Activated CD8-positive, alpha-beta memory T cell treated with anti-CD3 and anti-CD28 coated beads for 36 hours (primary cell): Measurements from ENCODE around the gene BRD3OS. TPM values are rescaled to one million over a fixed set of nuclear protein-coding genes. Genes with fewer than 3 reads are reported as not detected.

Experiments used
- CTCF ChIA-PET: fragments of 350-600 bp; sonication (Branson Sonifier 250); formaldehyde crosslinking; loops from one replicate; lab custom pipeline; 2021; ENCODE audit warnings: antibody characterized with exemption; lab: Charles Lee
- POLR2A ChIA-PET: fragments of 350-600 bp; sonication (Branson Sonifier 250); formaldehyde crosslinking; loops from one replicate; lab custom pipeline; 2021; ENCODE audit warnings: antibody characterized with exemption; lab: Charles Lee
- total RNA-seq, 2 experiments: library from RNA; stranded (reverse); gene quantifications; one replicate each; pipeline ENCODE4 v1.2.3, GENCODE V29; 2021

The BRD3OS gene
- total RNA-seq: 10 to 100 TPM; 16.4 to 16.7 TPM

DNA sequence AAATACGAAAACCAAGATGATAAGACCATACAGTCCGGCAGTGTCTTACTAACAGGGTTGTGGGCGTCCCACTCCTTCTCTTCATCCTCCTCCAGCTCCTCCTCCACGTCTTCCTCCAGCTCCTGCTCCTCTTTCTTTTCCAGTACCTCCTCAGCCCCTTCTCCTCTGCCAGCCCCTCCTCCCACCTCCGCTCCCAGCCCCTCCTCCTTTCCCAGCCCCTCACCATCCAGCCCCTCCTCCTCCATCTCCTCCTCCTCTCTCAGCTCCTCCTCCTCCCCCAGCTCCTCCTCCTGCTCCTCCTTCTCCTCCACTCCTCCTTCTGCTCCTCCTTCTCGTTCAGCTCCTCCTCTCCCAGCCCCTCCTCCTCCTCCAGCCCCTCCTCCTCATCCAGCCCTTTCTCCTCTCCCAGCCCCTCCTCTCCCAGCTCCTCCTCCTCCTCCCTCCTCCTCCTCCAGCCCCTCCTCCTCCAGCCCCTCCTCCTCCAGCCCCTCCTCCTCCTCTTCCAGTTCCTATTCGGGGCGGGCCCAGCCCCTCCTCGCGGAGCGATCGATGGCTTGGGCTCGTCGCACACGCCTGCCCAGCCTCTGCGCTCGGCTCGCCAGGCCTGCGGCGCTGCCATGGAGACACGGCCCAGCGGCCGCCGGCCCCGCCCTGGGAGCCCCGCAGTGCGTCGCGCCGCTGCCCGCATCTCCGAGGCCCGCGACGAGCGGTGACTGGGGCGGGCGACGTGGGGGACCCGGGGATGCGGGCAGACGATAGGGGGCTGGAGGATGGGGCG, at the start of gene BRD3OS:
Gene BRD3OS (plus strand): TSS at position 654 of the 778 bp plus-strand sequence. CDS start 1,267 bp downstream, outside the sequence.
- POLR2A ChIA-PET: interaction anchor here (0.6 to 1.9 kb wide), 3 partner anchors 31 to 111 kb away, joined by 5 to 7 read pairs (median 7); partner anchors contain the start of gene WDR5
- CTCF ChIA-PET: interaction anchor here (0.9 to 1.6 kb wide), 3 partner anchors 31 to 40 kb away, joined by 3 to 6 read pairs (median 4); no protein-coding TSS in a partner anchor

GRCh38 chr9:133975511-133975910, 49.8 kb upstream of the BRD3OS start:
- POLR2A ChIA-PET: no interaction called here
- CTCF ChIA-PET: no interaction called here

DNA sequence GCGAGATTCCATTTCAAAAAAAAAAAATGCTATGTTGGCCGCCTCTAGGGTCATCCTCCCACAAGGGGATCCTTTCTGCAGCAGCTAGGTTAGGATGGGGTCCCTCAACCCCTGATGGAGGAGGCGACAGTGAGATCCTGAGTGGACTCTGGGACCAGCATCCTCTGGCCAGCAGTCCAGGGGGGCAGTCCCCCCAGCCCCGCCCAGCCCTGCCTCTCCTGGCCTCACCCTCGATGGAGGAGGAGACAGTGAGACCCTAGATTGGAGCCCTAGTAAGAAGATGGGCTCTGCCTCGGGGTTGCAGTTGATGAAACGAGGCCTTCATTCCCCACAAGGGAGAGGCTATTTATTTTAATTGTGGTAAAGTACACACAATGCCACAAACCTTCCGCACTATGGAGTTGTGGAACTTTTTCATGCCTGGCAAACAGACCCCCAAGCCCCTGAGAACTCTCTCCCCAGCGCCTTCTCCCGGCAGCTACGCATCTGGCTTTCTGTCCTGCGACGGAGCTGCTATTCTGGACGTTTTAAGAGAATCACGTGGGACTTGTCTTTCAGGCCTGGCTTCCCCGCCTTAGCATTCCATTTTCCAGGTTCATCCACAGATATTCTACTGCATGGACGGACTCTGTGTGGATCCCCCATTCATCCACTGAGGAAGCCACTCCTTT, 49.0 kb upstream of the BRD3OS start:
- ChIA-PET POLR2A (no interaction called here), CTCF (interaction anchor here (1.1 kb wide), 1 partner anchor 19 kb away, joined by 3 read pairs; no protein-coding TSS in a partner anchor)

DNA sequence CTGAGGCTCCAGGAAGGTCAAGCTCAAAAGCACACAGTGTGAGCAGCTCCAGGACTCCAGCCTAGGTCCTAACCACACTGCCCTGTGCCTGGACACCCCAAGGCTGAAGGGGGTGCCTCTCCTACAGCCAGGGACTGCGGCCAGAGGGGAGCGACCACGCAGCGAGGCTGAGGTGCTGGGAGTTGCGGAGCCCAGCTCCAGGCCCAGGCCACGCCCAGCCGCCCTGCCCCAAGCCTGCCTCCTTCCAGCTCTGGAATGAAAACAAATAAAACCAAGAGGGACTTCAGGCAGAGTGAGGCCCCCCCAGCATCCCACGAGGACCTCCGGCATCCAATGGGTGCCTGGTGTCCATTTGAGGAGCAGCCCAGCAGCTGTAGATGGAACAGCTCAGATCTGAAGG, 48.4 kb upstream of the BRD3OS start:
- CTCF ChIA-PET: interaction anchor here (1.1 kb wide), 1 partner anchor 18 kb away, joined by 3 read pairs; no protein-coding TSS in a partner anchor
- POLR2A ChIA-PET: no interaction called here

DNA sequence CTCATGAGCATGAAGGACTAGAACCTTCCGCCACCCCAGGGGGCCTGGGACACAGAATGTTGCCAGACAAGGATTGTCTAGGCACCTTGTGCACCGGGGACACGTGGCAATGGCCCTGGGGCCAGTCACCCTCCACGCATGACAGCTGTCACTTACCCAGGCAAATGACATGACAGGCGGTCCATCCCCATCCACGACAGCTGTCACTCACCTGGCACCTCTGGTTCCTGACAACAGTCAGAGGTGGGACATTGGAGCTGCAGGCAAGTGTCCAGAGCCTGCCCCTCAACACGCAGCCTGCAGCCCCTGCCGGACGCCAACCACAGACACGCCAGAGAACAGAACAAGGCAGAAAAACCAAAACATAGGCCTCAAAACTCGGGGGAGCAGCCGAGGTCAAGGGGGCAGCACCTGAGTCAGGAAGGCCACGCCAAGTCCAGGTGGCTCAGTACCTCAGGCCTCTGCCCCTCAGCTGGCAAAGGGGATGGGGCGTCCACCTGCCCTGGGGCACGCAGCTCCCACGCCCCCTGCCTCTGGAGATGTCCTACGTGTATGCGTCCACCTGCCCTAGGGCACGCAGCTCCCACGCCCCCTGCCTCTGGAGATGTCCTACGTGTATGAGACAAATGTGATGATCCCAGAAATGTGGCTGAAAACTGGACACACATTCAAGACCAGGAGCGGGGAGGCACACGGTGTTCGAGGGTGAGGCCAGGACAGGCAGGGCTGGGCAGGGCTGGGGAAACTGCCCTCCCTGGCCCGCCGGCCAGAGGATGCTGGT, 47.7 kb upstream of the BRD3OS start:
- POLR2A ChIA-PET: no interaction called here
- CTCF ChIA-PET: interaction anchor here (1.1 kb wide), 1 partner anchor 18 kb away, joined by 3 read pairs; no protein-coding TSS in a partner anchor

DNA sequence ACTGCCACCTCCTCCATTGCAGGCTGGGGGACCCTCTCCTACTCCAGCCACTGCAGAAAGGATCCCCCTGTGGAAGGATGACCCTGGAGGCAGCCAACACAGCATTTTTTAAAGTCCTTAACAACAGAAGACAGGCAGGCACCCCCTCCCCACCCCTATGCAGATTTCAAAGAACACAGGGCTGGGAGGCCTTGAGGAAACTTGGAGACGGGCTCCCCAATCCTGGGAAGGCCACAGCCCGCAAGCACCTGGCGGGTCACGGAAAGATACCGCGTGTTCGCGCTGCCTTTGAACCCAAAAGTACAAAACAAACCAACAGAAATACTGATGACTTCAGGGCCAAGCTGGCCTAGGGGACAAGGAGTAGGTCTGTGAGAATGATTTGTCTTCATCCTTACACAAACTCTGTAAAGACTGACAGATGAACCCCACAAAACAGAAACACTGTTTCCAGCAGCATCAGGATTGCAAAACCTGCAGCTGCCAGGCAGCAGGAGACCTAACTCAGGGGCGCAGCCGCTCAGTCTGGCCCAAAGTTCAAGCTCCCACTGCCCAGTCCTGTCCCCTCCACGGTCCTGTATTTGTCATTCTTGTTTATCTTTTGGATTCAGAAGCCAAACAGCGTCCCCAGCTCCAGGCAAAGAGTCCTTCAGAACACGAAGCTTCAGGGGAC, 46.9 kb upstream of the BRD3OS start:
- ChIA-PET CTCF (no interaction called here), POLR2A (no interaction called here)

GRCh38 chr9:133978899-133979272, 46.4 kb upstream of the BRD3OS start:
- CTCF ChIA-PET: no interaction called here
- POLR2A ChIA-PET: interaction anchor here (0.6 kb wide), 1 partner anchor 903 kb away, joined by 7 read pairs; no protein-coding TSS in a partner anchor

GRCh38 chr9:133979273-133979920, 45.9 kb upstream of the BRD3OS start:
- ChIA-PET CTCF (no interaction called here), POLR2A (interaction anchor here (0.6 kb wide), 1 partner anchor 904 kb away, joined by 7 read pairs; no protein-coding TSS in a partner anchor)

- ChIA-PET POLR2A (no interaction called here), CTCF (no interaction called here)
Observed at GRCh38 chr9:133979921-133980863, 45.1 kb upstream of the BRD3OS start.

GRCh38 chr9:133980864-133981588, 44.3 kb upstream of the BRD3OS start:
- POLR2A ChIA-PET: no interaction called here

GRCh38 chr9:133981589-133981957, 43.7 kb upstream of the BRD3OS start:
- ChIA-PET POLR2A (no interaction called here), CTCF (no interaction called here)

More at GRCh38 chr9:133980864-133981588, 44.3 kb upstream of the BRD3OS start:
- CTCF ChIA-PET: no interaction called here

- ChIA-PET CTCF (no interaction called here), POLR2A (no interaction called here)
Observed at GRCh38 chr9:133981958-133982681, 43.2 kb upstream of the BRD3OS start.

DNA sequence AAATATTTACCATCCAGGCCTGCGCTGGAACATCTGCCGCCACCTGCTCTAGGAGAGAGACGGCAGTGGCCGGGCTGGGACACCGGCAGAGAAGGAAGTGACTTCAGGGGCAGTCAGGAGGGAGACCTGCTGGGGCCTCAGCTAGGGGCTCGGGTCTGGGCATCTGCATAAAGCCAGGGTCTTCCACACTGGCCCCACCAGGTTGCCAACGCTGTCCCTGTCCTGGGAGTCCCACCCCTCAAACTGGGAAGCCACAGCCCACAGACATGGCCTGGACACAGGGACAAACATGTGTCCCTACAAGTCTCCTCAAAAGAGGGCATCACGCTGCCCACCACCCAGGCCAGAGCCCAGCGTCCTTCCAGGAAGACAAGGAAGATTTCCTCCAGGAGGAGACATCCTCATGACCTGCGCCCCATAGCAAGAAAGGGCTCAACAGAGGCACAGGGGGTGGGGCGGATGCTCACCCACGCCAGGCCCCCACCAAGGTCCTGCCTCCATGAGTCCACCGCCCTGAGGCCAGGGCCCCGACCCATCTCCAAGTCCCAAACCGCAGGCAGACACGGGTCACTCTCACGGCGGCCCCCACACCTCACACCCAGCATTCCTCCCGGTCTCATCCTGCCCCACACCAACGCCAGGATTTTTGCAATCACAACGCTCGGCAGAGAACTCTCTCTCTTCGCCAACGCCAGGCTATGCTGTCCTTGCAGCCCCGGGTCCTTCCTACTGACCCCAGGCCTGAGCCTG, 42.1 kb upstream of the BRD3OS start:
- ChIA-PET CTCF (interaction anchor here (1.2 kb wide), 1 partner anchor 13 kb away, joined by 3 read pairs; no protein-coding TSS in a partner anchor), POLR2A (no interaction called here)

- POLR2A ChIA-PET: no interaction called here
- CTCF ChIA-PET: no interaction called here
Observed at GRCh38 chr9:133986061-133986460, 39.2 kb upstream of the BRD3OS start.

GRCh38 chr9:133986774-133987445, 38.4 kb upstream of the BRD3OS start:
- CTCF ChIA-PET: no interaction called here
- POLR2A ChIA-PET: no interaction called here
